Measurements from ENCODE around the gene BICD2.
"Not testable (repeated sequence)": the region's sequence is repeated elsewhere in the genome, so short reads cannot be mapped to it uniquely, and the experiment has no call there.

Gene BICD2

GRCh38 chr9:92764381-92764987 is at the start of gene BICD2:
Gene BICD2, minus strand, starts transcription at chr9:92764833. Its CDS starts 89 bp downstream, at chr9:92764744.
- DNase-seq (ENCODE audit: low read depth): no peak

GRCh38 chr9:92809629-92810326 is 45.1 kb upstream of the BICD2 start:
- not testable (repeated sequence) for DNase-seq (ENCODE audit: low read depth)

GRCh38 chr9:92808726-92809451 is 44.3 kb upstream of the BICD2 start:
- DNase-seq (ENCODE audit: low read depth): peak; percentile 61

- no peak for DNase-seq (ENCODE audit: low read depth)
Observed at GRCh38 chr9:92807757-92808725, 43.4 kb upstream of the BICD2 start.

- DNase-seq (ENCODE audit: low read depth): no peak
Observed at GRCh38 chr9:92807031-92807756, 42.6 kb upstream of the BICD2 start.

GRCh38 chr9:92804727-92805126 is 40.1 kb upstream of the BICD2 start:
- no peak for DNase-seq (ENCODE audit: low read depth)

- DNase-seq (ENCODE audit: low read depth): no peak
Observed at GRCh38 chr9:92798358-92798757, 33.7 kb upstream of the BICD2 start.

GRCh38 chr9:92796337-92796804 is 31.7 kb upstream of the BICD2 start:
- not testable (repeated sequence) for DNase-seq (ENCODE audit: low read depth)

GRCh38 chr9:92795598-92796336 is 31.1 kb upstream of the BICD2 start:
- no peak for DNase-seq (ENCODE audit: low read depth)

GRCh38 chr9:92795000-92795399 is 30.4 kb upstream of the BICD2 start:
- no peak for DNase-seq (ENCODE audit: low read depth)

GRCh38 chr9:92794426-92794825 is 29.8 kb upstream of the BICD2 start:
- no peak for DNase-seq (ENCODE audit: low read depth)

- peak; percentile 51 for DNase-seq (ENCODE audit: low read depth)
Observed at GRCh38 chr9:92790542-92791527, 26.2 kb upstream of the BICD2 start.

GRCh38 chr9:92786298-92786697 is 21.7 kb upstream of the BICD2 start:
- no peak for DNase-seq (ENCODE audit: low read depth)

- no peak for DNase-seq (ENCODE audit: low read depth)
Observed at GRCh38 chr9:92781899-92782298, 17.3 kb upstream of the BICD2 start.

GRCh38 chr9:92780206-92780605 is 15.6 kb upstream of the BICD2 start:
- no peak for DNase-seq (ENCODE audit: low read depth)

GRCh38 chr9:92775466-92775865 is 10.8 kb upstream of the BICD2 start:
- DNase-seq (ENCODE audit: low read depth): no peak

- no peak for DNase-seq (ENCODE audit: low read depth)
Observed at GRCh38 chr9:92774274-92774673, 9.6 kb upstream of the BICD2 start.

GRCh38 chr9:92773810-92774209 is 9.2 kb upstream of the BICD2 start:
- no peak for DNase-seq (ENCODE audit: low read depth)

- no peak for DNase-seq (ENCODE audit: low read depth)
Observed at GRCh38 chr9:92771309-92771708, 6.7 kb upstream of the BICD2 start.
